ENCODE results near the gene RBM38.

RBM38 gene

DNA sequence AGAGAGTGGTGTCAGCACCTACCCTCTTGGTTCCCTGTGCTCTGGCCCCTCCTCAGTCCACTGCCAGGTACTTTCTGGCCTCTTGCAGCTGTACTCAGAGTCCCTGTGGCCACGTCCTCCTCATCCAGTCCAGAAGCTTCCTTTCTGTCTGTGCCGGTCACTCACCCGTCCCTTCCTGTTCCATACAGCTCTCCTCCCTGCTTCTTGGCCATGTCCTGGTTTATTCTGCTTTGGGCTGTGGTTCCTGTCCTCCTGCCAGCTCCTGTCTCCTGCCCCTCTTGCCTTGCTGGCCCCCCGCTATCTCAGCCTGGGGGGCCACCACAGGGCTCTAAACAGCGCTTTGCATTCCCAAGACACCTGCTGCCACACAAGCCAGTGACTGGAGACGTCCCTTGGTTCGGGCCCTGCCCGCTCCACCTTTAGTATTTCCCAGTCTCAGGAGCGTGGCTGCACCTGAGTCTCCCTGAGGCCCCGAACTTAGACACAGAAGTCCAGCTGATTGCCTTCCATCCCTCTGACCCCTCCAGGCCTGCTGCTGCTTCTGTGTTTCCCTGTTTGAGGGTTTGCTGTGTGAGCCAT is 15.5 kb upstream of the RBM38 start:
- DNase-seq: no peak

DNA sequence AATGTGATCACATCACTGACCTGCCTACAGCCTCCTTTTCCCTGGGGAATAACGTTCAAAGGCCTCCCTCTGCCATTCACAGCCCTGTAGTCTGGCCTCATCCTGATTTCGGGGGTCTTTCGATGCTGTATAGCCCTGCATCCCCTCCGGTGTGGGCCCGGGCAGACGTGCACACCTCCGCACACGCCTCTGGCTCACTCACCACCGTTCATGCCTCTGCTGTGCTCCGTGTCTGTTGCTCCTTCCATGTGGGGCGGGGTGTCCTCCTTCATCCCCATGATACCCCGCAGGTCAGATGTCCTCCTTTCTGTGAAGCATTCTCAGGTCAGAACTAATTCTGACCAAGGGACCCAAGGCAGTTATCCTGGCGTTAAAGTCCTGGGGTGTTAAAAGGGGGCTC is 13.8 kb upstream of the RBM38 start:
- DNase-seq: no peak

DNA sequence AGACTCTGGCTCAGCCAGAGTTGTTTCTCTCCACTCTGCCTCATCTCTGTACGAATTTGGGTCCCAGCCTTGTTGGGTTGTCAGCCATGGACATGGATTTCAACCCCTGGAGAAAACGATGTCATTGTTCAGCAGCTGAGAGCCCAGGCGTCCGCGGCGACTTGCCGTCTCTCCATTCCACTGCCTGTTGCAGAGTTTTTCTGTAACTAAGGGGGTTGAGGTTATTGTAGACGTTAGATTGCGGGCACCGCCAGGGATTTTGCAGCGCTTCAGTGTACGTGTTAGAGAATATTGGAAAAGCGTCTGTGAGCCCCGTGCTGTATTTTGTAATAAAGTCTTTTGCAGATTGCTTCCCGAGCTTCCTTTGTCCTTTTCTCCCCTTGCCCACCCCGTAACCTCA is 13.1 kb upstream of the RBM38 start:
- no peak for DNase-seq

DNA sequence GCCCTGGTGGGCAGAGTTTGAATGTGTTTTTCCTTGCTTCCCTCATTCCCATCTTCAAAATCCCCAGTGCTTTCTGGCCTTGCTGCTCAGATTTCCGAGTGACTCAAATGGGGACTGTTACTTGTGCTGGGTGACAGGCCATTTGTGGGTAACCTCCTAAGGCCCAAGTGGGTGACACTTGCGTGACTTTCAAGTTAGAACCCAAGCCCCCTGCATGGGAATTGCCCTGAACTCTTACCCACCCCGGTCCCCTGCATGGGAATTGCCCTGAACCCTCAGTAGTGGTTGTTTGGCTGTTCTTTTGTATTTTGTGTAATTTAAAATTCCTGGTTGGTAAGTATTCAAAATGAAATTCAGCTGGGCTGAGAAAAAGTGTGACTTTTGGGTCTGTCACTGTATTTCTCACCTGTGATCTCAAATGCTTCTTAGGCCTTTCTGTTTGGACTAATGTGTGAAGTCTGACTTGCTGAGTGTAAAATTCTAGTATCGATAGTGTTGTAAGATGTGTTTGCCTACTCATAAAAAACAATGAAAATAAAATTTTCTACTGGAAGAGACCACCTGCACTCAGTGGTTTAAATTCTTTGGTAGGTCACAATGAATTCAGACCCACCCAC is 12.4 kb upstream of the RBM38 start:
- no peak for DNase-seq

DNA sequence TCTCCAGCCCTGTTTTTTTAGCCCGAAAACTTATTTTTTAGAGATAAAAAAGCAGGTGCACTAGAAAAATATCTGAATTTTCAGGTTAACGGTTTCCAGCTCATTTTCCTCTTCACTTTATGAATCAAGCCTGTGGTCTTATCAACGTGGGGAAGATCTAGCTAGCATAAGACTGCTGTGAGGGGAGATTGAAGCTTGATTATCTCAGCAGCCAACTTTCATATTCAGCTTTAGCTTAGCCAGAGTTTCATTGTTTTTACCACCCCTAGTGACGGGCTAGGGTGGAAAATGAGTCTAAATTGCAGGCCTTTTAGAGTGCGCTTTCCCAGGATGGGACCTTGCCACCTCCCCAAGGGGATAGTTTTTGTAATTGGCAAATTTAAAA is 11.9 kb upstream of the RBM38 start:
- DNase-seq: no peak

DNA sequence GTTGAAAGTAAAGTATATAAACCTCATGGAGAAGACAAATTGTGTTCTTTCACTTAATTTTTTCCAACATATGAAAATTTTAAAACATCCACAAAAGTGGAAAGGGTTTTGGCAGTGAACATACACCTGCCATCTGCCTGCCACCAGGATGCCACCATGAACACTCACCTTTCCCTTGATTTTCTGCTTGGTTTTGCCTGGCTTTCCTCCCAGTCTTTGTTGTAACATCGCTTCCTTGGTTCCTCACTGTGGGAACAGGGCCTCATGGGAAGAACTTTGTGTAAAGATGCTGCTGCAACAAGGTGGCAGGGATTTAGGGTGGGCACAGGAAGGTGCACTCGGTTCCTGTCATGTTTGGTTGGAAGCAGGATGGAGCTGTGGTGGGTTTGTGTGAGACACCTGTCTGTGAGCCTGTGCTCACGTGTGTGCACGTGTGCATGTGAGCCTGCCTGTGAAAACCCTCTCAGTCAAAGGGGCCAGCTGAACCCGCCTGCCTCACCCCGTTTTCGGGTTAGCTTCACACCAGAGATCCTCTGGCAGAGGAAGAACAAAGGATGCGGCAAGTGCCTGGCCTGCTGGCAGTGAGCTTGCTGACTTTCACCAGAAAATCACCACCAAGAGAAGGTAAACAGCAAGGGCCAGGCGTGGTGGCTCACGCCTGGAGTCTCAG is 11.0 kb upstream of the RBM38 start:
- no peak for DNase-seq

DNA sequence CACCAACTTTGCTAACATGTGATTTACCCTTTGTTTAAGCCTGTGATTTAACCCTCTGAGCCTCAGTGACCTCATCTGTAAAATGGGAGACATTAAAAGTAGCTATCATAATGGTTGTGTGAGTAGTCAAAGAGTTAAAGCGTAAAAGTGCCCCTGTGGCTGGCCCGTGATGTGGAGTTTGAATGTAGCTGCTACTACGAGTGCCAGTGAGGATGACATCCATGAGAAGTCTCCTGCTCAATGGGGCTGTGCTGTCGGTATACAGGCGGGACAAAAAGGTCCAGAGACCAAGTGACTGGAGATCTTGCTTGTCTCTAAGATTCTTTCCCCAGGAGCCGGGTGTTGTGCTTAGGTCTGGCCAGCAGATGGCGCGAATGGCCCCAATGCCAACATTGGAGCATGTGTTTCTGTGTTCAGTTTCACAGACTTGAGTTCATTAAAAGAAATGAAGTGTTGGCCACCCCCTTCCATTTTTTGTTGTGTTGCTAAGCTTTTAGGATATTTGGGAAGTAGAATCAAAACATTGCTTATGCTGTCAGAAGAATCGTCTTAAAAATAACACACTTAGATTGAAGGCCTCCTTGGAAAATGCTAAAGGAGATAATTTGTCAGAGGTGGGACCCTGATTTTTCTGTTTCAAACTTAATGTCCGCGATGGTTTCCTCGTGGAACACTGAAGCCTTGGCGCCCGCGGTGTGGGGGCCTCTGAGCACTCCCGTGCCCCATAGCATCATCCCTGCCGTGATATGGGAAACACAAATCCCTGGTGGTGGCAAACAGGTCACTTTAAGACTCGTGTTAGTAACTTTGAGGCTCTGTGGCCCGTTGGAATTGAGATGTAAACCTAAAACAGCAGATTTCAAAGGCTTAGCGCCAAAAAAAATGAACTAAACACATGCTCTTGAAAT is 9.3 kb upstream of the RBM38 start:
- DNase-seq: peak; percentile 82

DNA sequence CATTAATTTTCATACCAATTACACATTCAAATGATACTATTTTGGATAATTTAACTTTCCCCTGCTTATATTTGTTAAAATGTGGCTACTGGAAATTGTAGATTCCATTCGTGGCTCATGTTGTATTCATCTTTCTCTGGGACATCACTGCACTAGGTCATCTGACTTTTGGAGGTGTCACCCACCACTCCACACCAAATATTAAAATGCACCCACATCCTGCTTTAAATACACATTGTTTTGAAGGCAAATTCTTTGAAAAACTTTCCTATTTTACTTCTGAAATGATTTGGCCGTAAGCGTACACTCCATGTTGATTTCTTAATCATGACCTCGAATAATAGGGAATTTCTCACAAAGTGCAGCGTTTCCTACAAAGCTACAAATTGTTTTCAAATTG is 8.7 kb upstream of the RBM38 start:
- no peak for DNase-seq

DNA sequence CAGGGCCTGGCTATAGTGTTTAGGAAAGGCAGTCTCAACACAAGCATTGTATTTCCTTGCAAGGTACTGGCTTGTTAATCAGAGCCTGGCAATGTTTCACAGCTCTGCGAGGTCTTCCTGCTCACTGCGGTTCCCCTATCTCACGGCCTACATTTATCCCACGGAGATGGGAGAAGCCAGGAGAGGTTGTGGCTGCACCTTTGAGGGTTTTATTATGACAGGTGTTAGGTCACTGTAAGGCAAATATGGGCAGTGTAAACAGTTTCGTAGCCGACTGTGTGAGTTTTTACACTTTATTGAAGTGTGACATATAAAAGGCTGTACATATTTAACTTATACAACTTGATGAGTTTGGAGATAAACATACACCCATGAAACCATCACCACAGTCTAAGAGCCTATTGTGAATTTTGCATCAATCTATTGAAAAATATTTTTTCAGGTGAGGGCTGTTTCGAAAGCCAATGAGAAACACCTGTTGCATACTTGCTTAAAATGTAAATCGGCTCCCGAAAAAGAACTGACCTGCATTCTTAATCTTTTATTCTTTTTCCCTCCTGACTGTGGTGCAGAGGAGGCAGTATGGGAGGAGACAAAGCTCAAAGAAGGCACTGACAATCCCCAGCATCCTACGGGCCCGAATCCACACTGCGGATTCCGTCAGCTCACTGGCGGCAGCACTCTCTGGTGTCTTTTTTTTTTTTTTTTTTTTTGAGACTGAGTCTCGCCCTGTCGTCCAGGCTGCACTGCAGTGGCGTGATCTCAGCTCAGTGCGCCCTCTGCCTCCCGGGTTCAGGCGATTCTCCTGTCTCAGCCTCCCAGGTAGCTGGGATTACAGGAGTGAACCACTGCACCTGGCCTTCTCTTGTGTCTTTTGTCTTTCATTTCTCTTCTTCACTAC is 7.5 kb upstream of the RBM38 start:
- DNase-seq: no peak

DNA sequence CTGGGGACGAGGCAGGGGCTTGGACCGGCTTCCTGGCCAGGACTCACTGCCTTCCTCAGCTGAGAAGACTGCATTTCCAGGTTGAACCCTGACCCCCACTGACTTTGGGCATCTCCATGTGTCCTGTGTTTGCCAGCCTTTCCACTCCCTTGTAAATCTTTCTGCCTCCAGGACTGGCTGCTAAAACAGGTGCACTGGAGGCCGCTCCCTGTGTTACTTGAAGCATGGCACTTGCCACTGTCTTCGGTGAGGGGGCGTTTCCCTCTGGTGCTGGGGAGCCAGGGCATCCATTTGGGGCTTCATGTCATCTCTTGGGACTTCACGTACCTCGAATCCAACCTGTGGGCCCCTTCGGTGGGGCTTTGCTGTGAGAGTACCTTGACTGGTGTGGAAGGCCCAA is 6.7 kb upstream of the RBM38 start:
- DNase-seq: no peak

DNA sequence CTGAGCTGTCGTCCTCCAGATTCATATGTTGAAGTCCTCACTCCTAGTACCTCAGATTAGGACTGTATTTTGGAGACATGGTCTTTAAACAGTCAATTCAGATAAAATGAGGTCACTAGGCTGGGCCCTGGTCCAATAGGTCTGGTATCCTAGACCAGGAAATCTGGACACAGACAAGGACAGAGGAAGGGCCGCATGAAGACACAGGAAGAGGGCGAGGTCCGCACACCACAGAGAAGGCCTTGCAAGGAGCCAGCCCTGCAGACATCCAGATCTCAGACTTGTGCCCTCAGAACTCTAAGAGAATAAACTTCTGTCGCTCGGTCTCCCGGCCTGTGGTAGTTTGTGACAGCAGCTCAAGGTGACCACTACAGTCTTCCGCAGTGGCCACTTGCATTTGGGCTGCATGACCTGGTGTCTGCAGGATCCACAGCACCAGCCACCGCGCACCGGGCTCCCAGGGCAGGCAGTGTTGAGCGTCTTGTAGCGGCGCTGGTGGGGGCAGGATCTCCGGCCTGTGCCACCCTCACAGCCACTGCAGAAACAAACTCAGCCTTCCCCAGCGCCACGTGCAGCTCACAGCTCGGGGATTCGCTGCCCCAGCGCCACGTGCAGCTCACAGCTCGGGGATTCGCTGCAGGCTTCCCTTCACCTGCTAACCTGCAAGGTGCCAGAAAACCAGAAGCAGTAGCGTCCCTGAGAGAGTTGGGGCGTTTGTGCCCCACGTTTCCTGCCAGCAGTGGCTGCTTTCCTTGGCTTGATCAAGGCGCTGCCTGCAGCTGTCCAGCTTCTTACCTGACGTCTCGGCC is 6.0 kb upstream of the RBM38 start:
- no peak for DNase-seq

DNA sequence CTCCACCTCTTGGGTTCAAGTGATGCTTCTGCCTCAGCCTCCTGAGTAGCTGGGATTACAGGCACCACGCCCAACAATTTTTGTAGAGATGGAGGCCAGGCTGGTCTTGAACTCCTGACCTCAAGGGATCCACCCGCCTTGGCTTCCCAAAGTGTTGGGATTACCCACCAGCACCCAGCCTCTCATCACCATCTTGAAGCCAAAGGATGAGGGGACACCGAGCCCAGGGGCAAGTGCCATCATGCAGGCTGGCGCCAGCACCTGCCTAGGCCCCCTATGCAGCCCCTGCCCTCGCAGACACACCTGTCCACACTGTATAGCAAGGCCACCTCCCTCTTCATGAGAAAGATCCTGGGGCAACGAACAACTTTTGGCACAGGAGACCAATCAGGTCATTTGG is 5.3 kb upstream of the RBM38 start:
- no peak for DNase-seq

DNA sequence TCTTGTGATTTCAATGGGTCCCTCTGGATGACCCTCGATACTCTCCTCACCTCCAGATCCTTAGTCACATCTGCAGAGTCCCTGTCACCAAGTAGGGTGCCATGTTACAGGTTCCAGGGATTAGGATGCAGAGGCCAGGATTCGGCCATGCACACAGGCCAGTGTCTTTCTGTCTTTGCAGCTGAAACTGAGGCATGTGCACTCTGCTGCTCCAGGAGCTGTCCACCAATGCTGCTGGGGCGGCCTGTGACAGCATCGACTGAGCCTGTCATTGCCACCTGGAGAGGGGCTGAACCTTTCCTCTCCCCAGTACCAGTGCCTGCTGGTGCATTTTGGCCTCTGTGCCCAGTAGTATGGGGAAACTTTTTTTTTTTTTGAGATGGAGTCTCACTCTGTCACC is 4.4 kb upstream of the RBM38 start:
- no peak for DNase-seq

DNA sequence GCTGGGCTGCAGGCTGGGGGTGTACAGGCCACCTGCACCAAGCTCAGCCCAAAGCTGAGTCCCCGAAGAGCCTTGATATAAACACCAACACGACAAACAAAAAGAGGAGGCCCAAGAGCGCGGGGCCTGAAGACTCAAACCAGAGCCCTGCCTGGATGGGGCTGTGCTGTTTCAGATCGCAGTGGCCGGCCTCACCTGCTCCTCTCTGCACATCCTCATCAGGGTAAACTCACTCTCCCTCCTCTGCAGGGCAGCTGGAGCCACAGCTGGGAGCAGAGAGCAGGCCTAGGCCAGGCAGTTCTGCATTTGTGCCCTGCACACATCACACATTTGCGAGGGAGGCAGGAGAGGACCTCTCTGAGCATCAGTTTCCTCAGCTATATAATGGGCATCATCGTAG is 3.7 kb upstream of the RBM38 start:
- no peak for DNase-seq

DNA sequence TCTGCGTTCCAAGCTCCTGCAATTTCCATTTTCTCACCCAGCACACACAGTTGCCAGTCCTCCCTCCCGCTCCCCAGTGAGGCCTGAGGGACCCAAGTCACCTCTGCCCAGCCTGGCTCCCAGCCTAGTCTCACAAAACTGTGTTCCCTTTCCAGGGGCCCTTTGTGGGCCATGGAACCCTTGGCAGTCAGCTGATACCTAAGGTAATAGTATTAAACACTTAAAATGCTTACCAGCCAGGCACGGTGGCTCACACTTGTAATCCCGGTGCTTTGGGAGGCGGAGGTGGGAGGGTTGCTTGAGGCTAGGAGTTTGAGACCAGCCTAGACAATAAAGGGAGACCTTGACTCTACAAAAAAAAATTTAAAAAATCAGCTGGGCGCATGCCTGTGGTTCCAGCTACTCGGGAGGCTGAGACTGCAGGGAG is 3.2 kb upstream of the RBM38 start:
- DNase-seq: no peak

DNA sequence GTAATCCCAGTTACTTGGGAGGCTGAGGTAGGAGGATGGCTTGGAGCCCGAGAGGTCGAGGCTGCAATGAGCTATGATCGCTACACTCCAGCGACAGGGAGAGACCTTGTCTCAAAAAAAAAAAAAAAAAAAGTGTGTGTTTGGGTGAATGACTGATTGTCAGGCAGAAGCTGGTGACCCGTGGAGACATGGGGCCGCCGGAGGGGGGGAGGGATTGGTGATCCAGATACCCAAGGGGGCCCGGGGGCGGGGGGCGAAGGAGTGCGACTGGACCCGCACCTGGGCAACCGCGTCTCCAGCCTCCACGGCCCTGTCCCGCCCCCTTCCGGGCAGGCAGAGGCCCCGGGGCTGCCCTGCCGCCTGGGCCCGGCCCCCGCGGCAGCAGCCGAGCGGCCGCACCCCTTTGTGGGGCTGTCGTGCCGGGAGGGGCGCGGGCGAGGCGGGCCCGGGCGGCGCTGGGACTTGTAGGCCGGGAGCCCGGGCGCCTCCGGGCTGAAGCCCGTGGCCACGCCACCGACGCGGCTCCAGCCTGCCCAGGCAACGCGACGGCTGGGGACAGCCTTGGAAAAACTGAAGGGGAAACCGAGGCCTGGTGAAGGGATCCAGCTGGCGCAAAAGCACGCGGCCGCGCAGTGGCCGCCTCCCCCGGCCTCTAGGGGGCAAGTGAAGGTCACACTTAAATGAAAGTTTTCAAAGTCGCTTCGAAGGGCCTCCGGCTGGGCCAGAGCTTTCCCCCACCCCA is 2.1 kb upstream of the RBM38 start:
- DNase-seq: peak; percentile 84

DNA sequence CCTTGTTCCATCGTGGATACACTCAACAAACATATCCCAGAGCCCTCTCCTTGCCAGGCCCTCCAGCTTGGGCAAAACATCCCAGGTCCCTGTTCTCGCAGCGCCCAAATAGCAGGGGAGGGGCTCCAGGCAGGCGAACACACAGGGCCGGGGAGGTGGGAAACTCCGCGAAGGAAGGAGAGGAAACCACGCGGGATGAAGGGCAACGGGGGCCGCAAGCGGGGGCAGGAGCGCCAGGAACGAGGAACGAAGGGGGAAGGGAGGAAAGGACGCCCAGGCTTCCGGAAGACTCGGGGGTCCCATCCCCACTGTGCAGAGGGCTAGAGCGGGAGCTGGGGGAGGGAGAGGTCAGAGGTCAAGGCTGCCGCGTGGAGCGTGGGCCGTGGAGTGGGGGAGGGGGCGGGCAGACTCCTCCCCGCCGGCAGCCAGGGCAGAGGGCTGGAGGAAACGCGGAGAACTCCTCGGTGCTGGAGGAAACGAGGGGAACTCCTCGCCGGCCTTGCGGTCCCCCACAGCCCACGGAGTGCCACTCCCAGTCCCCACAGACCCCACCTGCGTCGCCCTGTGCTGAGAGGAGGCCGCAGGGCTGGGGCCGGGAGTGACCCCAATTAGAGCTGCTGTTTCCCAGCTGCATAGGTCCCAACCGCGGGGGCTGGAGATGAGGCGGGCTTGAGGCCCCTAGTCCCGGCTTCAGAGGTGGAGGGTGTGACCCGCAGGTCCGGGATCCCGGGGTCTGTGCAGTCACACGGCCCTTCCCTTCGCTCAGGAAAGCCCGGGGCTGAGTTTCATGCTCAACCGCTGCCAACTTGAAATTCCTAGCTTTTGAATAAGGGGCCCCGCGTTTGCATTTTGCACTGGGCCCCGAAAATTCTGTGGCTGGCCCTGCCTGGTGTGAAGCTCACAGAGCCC is 1.2 kb upstream of the RBM38 start:
- no peak for DNase-seq

DNA sequence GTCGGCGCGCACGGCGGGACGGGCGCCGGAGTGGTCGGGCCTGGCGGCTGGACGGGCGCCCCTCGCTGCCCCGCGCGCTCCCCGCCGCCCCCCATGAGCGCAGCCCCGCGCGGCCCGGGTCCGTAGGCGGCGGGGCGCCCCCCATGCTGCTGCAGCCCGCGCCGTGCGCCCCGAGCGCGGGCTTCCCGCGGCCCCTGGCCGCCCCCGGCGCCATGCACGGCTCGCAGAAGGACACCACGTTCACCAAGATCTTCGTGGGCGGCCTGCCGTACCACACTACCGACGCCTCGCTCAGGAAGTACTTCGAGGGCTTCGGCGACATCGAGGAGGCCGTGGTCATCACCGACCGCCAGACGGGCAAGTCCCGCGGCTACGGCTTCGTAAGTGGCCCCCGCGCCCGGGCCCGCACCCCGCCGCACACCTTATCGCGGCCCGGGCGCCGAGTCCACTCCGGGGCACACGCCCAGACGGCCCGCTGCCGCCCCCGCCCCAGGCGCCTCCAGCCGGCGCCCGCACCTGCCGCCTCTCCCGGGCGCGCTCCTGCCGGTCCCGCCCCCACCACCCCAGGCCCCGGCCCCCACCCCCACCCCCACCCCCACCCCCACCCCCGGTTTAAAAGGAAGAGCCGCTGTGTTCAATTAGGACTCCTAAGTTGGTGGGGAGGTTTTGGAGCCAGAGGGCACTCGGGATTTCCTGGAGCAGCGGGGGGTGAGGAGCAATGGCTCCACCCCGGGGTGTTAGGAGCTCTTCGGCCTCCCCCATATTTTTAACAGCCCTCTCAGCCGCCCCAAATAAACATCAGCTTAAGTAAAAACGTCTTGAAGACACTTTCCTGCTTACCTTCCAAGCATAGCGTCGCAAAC is 474 bp downstream of the RBM38 start:
- DNase-seq: no peak

Data from NCI-H526 treated with DMSO at 0.1 percent for 48 hours (cell line).